Body of pancreas (tissue), 4 donors: ENCODE measurements around the gene ALKBH7. TPM values are rescaled to one million over a fixed set of nuclear protein-coding genes. Genes with fewer than 3 reads are reported as not detected.
"Not testable (repeated sequence)": the region's sequence is repeated elsewhere in the genome, so short reads cannot be mapped to it uniquely, and the experiment has no call there.

Experiments used
- ATAC-seq: fragments of 150-250 bp; one replicate; pipeline ENCODE4 v1.9.1; 2016
- DNase-seq, 4 donors: peaks; one replicate each; pipeline ENCODE4 v3.0.0-alpha.2; 2019
- H3K27ac ChIP-seq, 4 donors: fragments of 200-600 bp; sonication (generic); 1 replicate in 3 of 4; 2 replicates in 1 of 4; pipeline versions ENCODE4 v1.5.1 to v1.6.1; 2016 to 2019; ENCODE audit warnings: mild to moderate bottlenecking in 1 of 4, mixed read lengths in 1 of 4, moderate library complexity in 1 of 4
- H3K27me3 ChIP-seq, 2 donors: fragments of 200-600 bp; sonication (generic); one replicate each; pipeline ENCODE4 v1.6.0; 2016; ENCODE audit warnings: mild to moderate bottlenecking in 1 of 2
- H3K36me3 ChIP-seq, 2 donors: fragments of 200-600 bp; sonication (generic); replicated peaks in 1 of 2; 2 replicates each; pipeline ENCODE4 v1.5.1; 2016; ENCODE audit warnings: low read depth in 2 of 2; ENCODE audit not compliant: insufficient read depth in 1 of 2
- H3K4me1 ChIP-seq: fragments of 200-600 bp; sonication (generic); one replicate; pipeline ENCODE4 v1.6.0; 2016
- H3K4me3 ChIP-seq, 2 donors: fragments of 200-600 bp; sonication (generic); 1 replicate in 1 of 2; 2 replicates in 1 of 2; pipeline ENCODE4 v1.5.1; 2016 to 2019
- H3K9me3 ChIP-seq, 3 donors: fragments of 200-600 bp; sonication (generic); 1 replicate in 2 of 3; 2 replicates in 1 of 3; pipeline ENCODE4 v1.5.1; 2016
- CTCF ChIP-seq, 7 experiments: fragments of 450-650 bp in 4 of 7; fragments of 200-600 bp in 3 of 7; sonication (generic) in 3 of 7; IDR thresholded peaks; one replicate each; pipeline ENCODE4 v1.5.1; 2016 to 2019; ENCODE audit warnings: antibody characterized with exemption in 7 of 7
- POLR2A ChIP-seq, 3 donors: fragments of 450-650 bp; IDR thresholded peaks; one replicate each; pipeline ENCODE4 v1.6.1; 2016; ENCODE audit warnings: antibody characterized with exemption in 3 of 3, mild to moderate bottlenecking in 2 of 3
- WGBS, 2 donors: methylation state at CpG; one replicate each; pipeline ENCODE4 v1.1.5; 2017; 5-methylcytosine and 5-hydroxymethylcytosine counted together
- intact Hi-C: fragments of 100-400 bp; cut with DNase I; formaldehyde crosslinking; loops from one replicate; pipeline ENCODE4 v1.15.1; 2023
- total RNA-seq, 2 donors: library from RNA; depleted of rRNA; stranded (reverse); fragments of >200 nt; gene quantifications; one replicate each; pipeline ENCODE4 v1.1.0, GENCODE V29; 2016

ALKBH7 gene
- total RNA-seq, 2 donors from 2014 or later, result 41.2 to 64.6 TPM

GRCh38 chr19:6396305-6396704 is 23.7 kb downstream of the ALKBH7 start:
- Histone ChIP-seq H3K4me1 (peaks cover 17% of the 10 kb centered on the region), H3K27me3 (no peaks in the 10 kb centered on the region), H3K27ac (no peak overlapping the region), H3K4me3 (no peak overlapping the region), H3K9me3 (no peaks in the 10 kb centered on the region), H3K36me3 (no peaks in the 10 kb centered on the region)
- WGBS, 2 donors, result 88 to 94% methylated on average over 9 to 12 of the region's 12 CpGs
- no peak for DNase-seq
- no peak for TF ChIP-seq POLR2A (IDR thresholded peaks at IDR 0.05)
- intact Hi-C loops, result no loop called here
- no peak for ATAC-seq

GRCh38 chr19:6400062-6400944 is 27.7 kb downstream of the ALKBH7 start:
- H3K27ac ChIP-seq, H3K36me3 ChIP-seq, H3K4me3 ChIP-seq, ATAC-seq, DNase-seq, H3K27me3 ChIP-seq, H3K4me1 ChIP-seq, intact Hi-C loops, H3K9me3 ChIP-seq: not testable (repeated sequence)
- 80 to 91% methylated on average over 18 to 22 of the region's 23 CpGs for WGBS, 2 donors

GRCh38 chr19:6402058-6402457 is 29.5 kb downstream of the ALKBH7 start:
- no peaks in the 10 kb centered on the region for H3K4me1 ChIP-seq
- intact Hi-C loops, result no loop called here
- H3K27ac ChIP-seq, result no peak overlapping the region
- H3K27me3 ChIP-seq, result no peaks in the 10 kb centered on the region
- DNase-seq (no peak), ATAC-seq (no peak)
- no peak for TF ChIP-seq CTCF (IDR thresholded peaks at IDR 0.05)
- no peak for TF ChIP-seq POLR2A (IDR thresholded peaks at IDR 0.05)
- WGBS, 2 donors, result 87% methylated on average over 10 of the region's 10 CpGs
- H3K36me3 ChIP-seq, result no peaks in the 10 kb centered on the region
- H3K4me3 ChIP-seq, result no peak overlapping the region
- H3K9me3 ChIP-seq, result no peaks in the 10 kb centered on the region

GRCh38 chr19:6402837-6403608 is 30.4 kb downstream of the ALKBH7 start:
- WGBS, 2 donors, result 55 to 65% methylated on average over 18 to 22 of the region's 22 CpGs
- ATAC-seq (no peak), DNase-seq (peak in 2 of 4 donors; percentile 39 to 50)
- no peaks in the 10 kb centered on the region for H3K4me1 ChIP-seq
- no peaks in the 10 kb centered on the region for H3K36me3 ChIP-seq
- H3K27me3 ChIP-seq, result no peaks in the 10 kb centered on the region
- H3K27ac ChIP-seq, result no peak overlapping the region
- H3K4me3 ChIP-seq, result no peak overlapping the region
- intact Hi-C loops, result no loop called here
- TF ChIP-seq POLR2A (IDR thresholded peaks at IDR 0.05) (no peak), CTCF (IDR thresholded peaks at IDR 0.05) (no peak)
- no peaks in the 10 kb centered on the region for H3K9me3 ChIP-seq

- Histone ChIP-seq H3K27me3 (no peaks in the 10 kb centered on the region), H3K9me3 (no peaks in the 10 kb centered on the region), H3K36me3 (no peaks in the 10 kb centered on the region), H3K4me1 (no peaks in the 10 kb centered on the region), H3K4me3 (no peak overlapping the region), H3K27ac (no peak overlapping the region)
- TF ChIP-seq POLR2A (IDR thresholded peaks at IDR 0.05), result no peak
- no peak for TF ChIP-seq CTCF (IDR thresholded peaks at IDR 0.05)
- ATAC-seq (no peak), DNase-seq (no peak)
- intact Hi-C loops, result no loop called here
- 80 to 81% methylated on average over 5 of the region's 5 CpGs for WGBS, 2 donors
Measured at GRCh38 chr19:6406401-6406800, 33.8 kb downstream of the ALKBH7 start.
